Measurements from ENCODE around the gene DOK6.

- TF ChIP-seq CTCF (IDR thresholded peaks at IDR 0.05) (no peak), EP300 (IDR thresholded peaks at IDR 0.05) (no peak), POLR2AphosphoS5 (IDR thresholded peaks at IDR 0.05) (no peak)
Observed at GRCh38 chr18:69585696-69586095, 185.0 kb downstream of the DOK6 start.
